Stimulated activated effector memory CD8-positive, alpha-beta T cell treated with anti-CD3 and anti-CD28 coated beads, Interleukin-12 subunit alpha, Interleukin-12 subunit beta, amount 100 ng/mL, for 72 hours (primary cell): ENCODE measurements around the gene ZNF18.
A peak's percentile ranks its signal among the peaks of the same experiment; 100 is the strongest.
"Not testable (repeated sequence)": the region's sequence is repeated elsewhere in the genome, so short reads cannot be mapped to it uniquely, and the experiment has no call there.

Experiments used
- ATAC-seq: fragments of 150-1000 bp; cut with Tn5 transposase; 2 replicates; pipeline ENCODE4 v1.10.0; 2021
- DNase-seq, 2 donors: peaks; one replicate each; pipeline ENCODE4 v3.0.0; 2021 to 2022; ENCODE audit warnings: low spot score in 2 of 2
- H3K27ac Mint-ChIP-seq: one replicate; pipeline ENCODE4 v1.8.0; 2022; ENCODE audit warnings: mild to moderate bottlenecking, mixed read lengths
- H3K36me3 Mint-ChIP-seq: one replicate; pipeline ENCODE4 v1.8.0; 2022; ENCODE audit warnings: mild to moderate bottlenecking, mixed read lengths
- H3K4me1 Mint-ChIP-seq: one replicate; pipeline ENCODE4 v1.8.0; 2022; ENCODE audit warnings: mixed read lengths
- H3K4me3 Mint-ChIP-seq: one replicate; pipeline ENCODE4 v1.8.0; 2022; ENCODE audit warnings: mild to moderate bottlenecking, mixed read lengths
- H3K9me3 Mint-ChIP-seq: one replicate; pipeline ENCODE4 v1.8.0; 2022; ENCODE audit warnings: mixed read lengths

ZNF18 gene

DNA sequence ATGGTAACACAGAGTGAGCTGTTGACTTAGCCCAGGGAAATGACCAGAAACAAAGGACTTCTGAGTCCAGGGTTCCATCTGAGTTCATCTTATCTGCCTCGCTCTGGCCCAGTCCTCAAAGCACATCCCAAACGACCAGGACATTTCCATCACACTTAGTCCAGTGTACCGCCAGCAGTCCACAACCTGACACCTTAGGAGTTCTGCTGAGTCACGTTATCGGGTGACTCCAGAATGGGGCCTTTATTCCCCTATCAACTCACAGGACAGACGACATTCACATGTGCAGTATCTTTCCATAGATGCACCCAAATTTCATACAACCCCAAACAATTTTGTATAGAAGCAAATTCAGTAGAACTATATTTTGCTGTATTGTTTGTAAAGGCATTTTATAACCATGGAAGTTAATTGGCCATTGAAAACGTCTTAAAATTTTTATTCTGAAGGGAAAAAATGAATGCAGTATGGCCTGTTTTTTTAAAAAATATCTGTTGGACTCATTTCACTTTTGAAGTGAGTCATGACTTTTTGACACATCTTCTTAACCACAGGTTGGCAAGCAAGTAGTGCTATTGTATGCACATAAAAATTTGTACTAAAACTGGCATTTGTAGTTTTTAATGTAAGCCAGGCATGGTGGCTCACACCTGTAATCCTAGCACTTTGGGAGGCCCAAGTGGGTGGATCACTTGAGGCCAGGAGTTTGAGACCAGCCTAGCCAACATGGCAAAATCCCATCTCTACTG lies 46.3 kb downstream of the ZNF18 start:
- DNase-seq (no peak), ATAC-seq (no peak)
- H3K27ac Mint-ChIP-seq, result no peak overlapping the region
- H3K36me3 Mint-ChIP-seq, result no peaks in the 10 kb centered on the region
- H3K4me1 Mint-ChIP-seq, result no peaks in the 10 kb centered on the region
- peaks cover 4% of the 10 kb centered on the region for H3K9me3 Mint-ChIP-seq
- no peak overlapping the region for H3K4me3 Mint-ChIP-seq

DNA sequence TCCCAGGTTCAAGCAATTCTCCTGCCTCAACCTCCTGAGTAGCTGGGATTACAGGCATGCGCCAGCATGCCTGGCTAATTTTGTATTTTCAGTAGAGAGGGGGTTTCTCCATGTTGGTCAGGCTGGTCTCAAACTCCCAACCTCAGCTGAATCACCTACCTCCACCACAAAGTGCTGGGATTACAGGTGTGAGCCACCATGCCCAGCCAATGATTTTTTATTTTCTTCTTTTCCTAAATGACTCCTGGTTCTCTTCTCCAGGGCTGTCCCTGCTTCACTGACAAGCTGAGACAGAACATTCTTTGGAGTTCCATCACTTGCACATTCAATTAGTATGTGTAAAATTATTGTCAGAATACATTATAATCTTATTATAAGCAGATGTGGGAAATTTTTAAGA lies 47.7 kb downstream of the ZNF18 start:
- not testable (repeated sequence) for H3K27ac Mint-ChIP-seq, H3K4me3 Mint-ChIP-seq, H3K4me1 Mint-ChIP-seq, H3K36me3 Mint-ChIP-seq, ATAC-seq, H3K9me3 Mint-ChIP-seq, DNase-seq

GRCh38 chr17:11948789-11949188 lies 48.5 kb downstream of the ZNF18 start:
- no peak for DNase-seq
- Mint-ChIP-seq H3K27ac (no peak overlapping the region), H3K4me3 (no peak overlapping the region), H3K9me3 (peaks cover 4% of the 10 kb centered on the region), H3K4me1 (no peaks in the 10 kb centered on the region), H3K36me3 (no peaks in the 10 kb centered on the region)
- ATAC-seq, result no peak

DNA sequence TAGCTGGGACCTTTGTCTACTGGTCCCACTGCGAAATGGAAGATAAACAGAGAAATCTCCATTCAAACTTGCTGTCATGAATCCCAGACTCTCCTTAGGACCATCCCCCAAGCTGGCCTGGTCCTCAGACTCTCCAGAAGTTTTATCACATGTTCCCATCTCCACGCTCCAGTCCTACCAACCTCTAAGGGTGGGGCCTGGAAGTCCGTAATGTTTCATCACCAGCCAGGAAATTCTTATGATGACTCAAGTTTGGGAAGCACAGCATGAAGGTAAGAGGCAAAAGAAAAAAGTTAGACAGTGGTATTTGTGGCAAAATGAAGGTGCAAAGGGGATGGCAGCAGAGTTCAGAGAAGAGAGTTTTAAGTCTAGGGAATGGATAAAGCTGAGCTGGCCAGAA lies 52.7 kb downstream of the ZNF18 start:
- no peak for ATAC-seq
- no peaks in the 10 kb centered on the region for H3K36me3 Mint-ChIP-seq

GRCh38 chr17:11943759-11944347 lies 53.4 kb downstream of the ZNF18 start:
- DNase-seq, result no peak
- no peaks in the 10 kb centered on the region for H3K36me3 Mint-ChIP-seq
- no peaks in the 10 kb centered on the region for H3K4me1 Mint-ChIP-seq
- no peaks in the 10 kb centered on the region for H3K9me3 Mint-ChIP-seq
- ATAC-seq, result no peak
- H3K4me3 Mint-ChIP-seq, result no peak overlapping the region
- H3K27ac Mint-ChIP-seq, result no peak overlapping the region

More for the DNA sequence above, 52.7 kb downstream of the ZNF18 start:
- DNase-seq, result no peak
- no peaks in the 10 kb centered on the region for H3K9me3 Mint-ChIP-seq
- H3K27ac Mint-ChIP-seq, result no peak overlapping the region
- no peak overlapping the region for H3K4me3 Mint-ChIP-seq
- no peaks in the 10 kb centered on the region for H3K4me1 Mint-ChIP-seq

- H3K36me3 Mint-ChIP-seq, ATAC-seq, H3K9me3 Mint-ChIP-seq, H3K4me3 Mint-ChIP-seq, DNase-seq, H3K27ac Mint-ChIP-seq, H3K4me1 Mint-ChIP-seq: not testable (repeated sequence)
Measured at GRCh38 chr17:11943086-11943485, 54.2 kb downstream of the ZNF18 start.

- Mint-ChIP-seq H3K36me3 (no peaks in the 10 kb centered on the region), H3K4me1 (no peaks in the 10 kb centered on the region), H3K27ac (no peak overlapping the region), H3K4me3 (no peak overlapping the region), H3K9me3 (no peaks in the 10 kb centered on the region)
- ATAC-seq (no peak), DNase-seq (no peak)
Measured at GRCh38 chr17:11940904-11941303, 56.4 kb downstream of the ZNF18 start.

GRCh38 chr17:11935734-11936406 lies 61.4 kb downstream of the ZNF18 start:
- H3K4me1 Mint-ChIP-seq, result no peaks in the 10 kb centered on the region
- no peak overlapping the region for H3K4me3 Mint-ChIP-seq
- no peak overlapping the region for H3K27ac Mint-ChIP-seq
- DNase-seq (peak in 1 of 2 donors; percentile 52), ATAC-seq (no peak)
- H3K36me3 Mint-ChIP-seq, result no peaks in the 10 kb centered on the region
- no peaks in the 10 kb centered on the region for H3K9me3 Mint-ChIP-seq

DNA sequence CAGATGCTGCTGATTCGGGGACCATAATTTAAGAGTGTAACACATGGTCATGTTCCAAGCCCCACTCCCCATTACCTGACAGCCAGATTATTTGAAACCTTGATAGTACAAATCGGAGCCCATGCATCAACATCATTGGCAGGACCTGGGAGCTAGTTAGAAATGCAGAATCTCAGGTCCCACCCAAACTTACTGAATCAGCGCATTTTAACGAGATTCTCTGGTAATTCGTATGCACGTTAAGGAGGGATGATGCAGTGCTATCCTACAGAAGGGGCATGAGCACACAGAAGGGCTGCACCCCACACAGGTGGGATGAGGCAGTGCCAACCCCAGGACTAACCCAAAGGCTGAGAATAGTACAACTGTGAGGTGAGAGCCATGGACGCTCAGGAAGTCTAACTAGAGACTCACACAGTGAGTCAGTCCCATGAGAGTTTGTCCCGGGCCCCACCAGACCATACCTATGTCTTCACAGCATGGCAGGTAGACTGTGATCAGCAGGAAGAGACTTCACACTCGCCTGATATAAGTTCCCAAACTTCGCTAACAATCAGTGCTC lies 64.9 kb downstream of the ZNF18 start:
- no peaks in the 10 kb centered on the region for H3K9me3 Mint-ChIP-seq
- no peaks in the 10 kb centered on the region for H3K36me3 Mint-ChIP-seq
- DNase-seq (no peak), ATAC-seq (peak; percentile 34)
- no peaks in the 10 kb centered on the region for H3K4me1 Mint-ChIP-seq
- no peak overlapping the region for H3K4me3 Mint-ChIP-seq
- no peak overlapping the region for H3K27ac Mint-ChIP-seq

- H3K4me3 Mint-ChIP-seq, result no peak overlapping the region
- no peak overlapping the region for H3K27ac Mint-ChIP-seq
- no peak for DNase-seq
- H3K36me3 Mint-ChIP-seq, result no peaks in the 10 kb centered on the region
- no peaks in the 10 kb centered on the region for H3K4me1 Mint-ChIP-seq
- ATAC-seq, result no peak
- no peaks in the 10 kb centered on the region for H3K9me3 Mint-ChIP-seq
Measured at GRCh38 chr17:11928436-11928835, 68.8 kb downstream of the ZNF18 start.
